ENCODE results near the gene IER2. TPM values are rescaled to one million over a fixed set of nuclear protein-coding genes. Genes with fewer than 3 reads are reported as not detected.

IER2 gene
- total RNA-seq, 3 donors from 2014 or later (not counting 1 experiment from before 2014, with no cell fraction given): 668 to 1,112 (median 949) TPM

- H3K27ac ChIP-seq (ENCODE audit: low read length): peak overlapping the region; percentile 90
- Mint-ChIP-seq H3K27ac (peak overlapping the region; percentile 99), H3K9me3 (no peaks in the 10 kb centered on the region), H3K4me3 (peak overlapping the region; percentile 99), H3K4me1 (peaks cover 71 to 88% of the 10 kb centered on the region in 2 donors), H3K27me3 (ENCODE audit: low read depth in 2 of 2) (peaks cover 0 to 3% of the 10 kb centered on the region in 2 donors), H3K36me3 (peaks cover 20% of the 10 kb centered on the region)
- peak overlapping the region; percentile 100 for H3K4me3 ChIP-seq (ENCODE audit: low read length)
- H3K9me3 ChIP-seq (ENCODE audit: control insufficient read depth, insufficient read depth, low read length): no peaks in the 10 kb centered on the region
- DNase-seq (peak; percentile 68 to 71), ATAC-seq (peak in 1 of 3 donors; percentile 1)
- no peaks in the 10 kb centered on the region for H3K27me3 ChIP-seq (ENCODE audit: control insufficient read depth, insufficient read depth, low read length)
- H3K36me3 ChIP-seq (ENCODE audit: control insufficient read depth, insufficient read depth, low read length): peaks cover 7% of the 10 kb centered on the region
- WGBS (ENCODE audit: insufficient coverage): 0% methylated on average over 18 of the region's 21 CpGs
- TF ChIP-seq CTCF (IDR thresholded peaks at IDR 0.05): no peak
- H3K4me1 ChIP-seq (ENCODE audit: control insufficient read depth, insufficient read depth, low read length): peaks cover 60% of the 10 kb centered on the region
- intact Hi-C loops (cut with micrococcal nuclease): loop anchor here (5.0 to 10.0 kb wide), 4 partner anchors 52 to 1220 kb away; partner anchors contain the start of genes JUNB, LYL1 and ZNF564
These were observed 4.1 kb downstream of the IER2 start for GRCh38 chr19:13154241-13154778.

- H3K4me3 Mint-ChIP-seq: peak overlapping the region; percentile 99
- Histone ChIP-seq H3K4me3 (ENCODE audit: low read length) (peak overlapping the region; percentile 100), H3K27me3 (ENCODE audit: control insufficient read depth, insufficient read depth, low read length) (no peaks in the 10 kb centered on the region), H3K9me3 (ENCODE audit: control insufficient read depth, insufficient read depth, low read length) (no peaks in the 10 kb centered on the region), H3K4me1 (ENCODE audit: control insufficient read depth, insufficient read depth, low read length) (peaks cover 59% of the 10 kb centered on the region), H3K36me3 (ENCODE audit: control insufficient read depth, insufficient read depth, low read length) (peaks cover 7% of the 10 kb centered on the region), H3K27ac (ENCODE audit: low read length) (peak overlapping the region; percentile 90)
- peaks cover 20% of the 10 kb centered on the region for H3K36me3 Mint-ChIP-seq
- WGBS (ENCODE audit: insufficient coverage): under 1% methylated on average over 24 of the region's 24 CpGs
- peaks cover 70 to 85% of the 10 kb centered on the region in 2 donors for H3K4me1 Mint-ChIP-seq
- intact Hi-C loops (cut with micrococcal nuclease): loop anchor here (1.0 to 10.0 kb wide), 6 partner anchors 12 to 1220 kb away; partner anchors contain the start of genes JUNB, LYL1 and ZNF564
- DNase-seq (peak; percentile 84 to 92), ATAC-seq (peak; percentile 23 to 48 (median 38))
- no peaks in the 10 kb centered on the region for H3K9me3 Mint-ChIP-seq
- peaks cover 0 to 3% of the 10 kb centered on the region in 2 donors for H3K27me3 Mint-ChIP-seq (ENCODE audit: low read depth in 2 of 2)
- H3K27ac Mint-ChIP-seq: peak overlapping the region; percentile 99
- TF ChIP-seq CTCF (IDR thresholded peaks at IDR 0.05): peak; percentile 35
These were observed 4.8 kb downstream of the IER2 start for GRCh38 chr19:13154911-13155471.

DNA sequence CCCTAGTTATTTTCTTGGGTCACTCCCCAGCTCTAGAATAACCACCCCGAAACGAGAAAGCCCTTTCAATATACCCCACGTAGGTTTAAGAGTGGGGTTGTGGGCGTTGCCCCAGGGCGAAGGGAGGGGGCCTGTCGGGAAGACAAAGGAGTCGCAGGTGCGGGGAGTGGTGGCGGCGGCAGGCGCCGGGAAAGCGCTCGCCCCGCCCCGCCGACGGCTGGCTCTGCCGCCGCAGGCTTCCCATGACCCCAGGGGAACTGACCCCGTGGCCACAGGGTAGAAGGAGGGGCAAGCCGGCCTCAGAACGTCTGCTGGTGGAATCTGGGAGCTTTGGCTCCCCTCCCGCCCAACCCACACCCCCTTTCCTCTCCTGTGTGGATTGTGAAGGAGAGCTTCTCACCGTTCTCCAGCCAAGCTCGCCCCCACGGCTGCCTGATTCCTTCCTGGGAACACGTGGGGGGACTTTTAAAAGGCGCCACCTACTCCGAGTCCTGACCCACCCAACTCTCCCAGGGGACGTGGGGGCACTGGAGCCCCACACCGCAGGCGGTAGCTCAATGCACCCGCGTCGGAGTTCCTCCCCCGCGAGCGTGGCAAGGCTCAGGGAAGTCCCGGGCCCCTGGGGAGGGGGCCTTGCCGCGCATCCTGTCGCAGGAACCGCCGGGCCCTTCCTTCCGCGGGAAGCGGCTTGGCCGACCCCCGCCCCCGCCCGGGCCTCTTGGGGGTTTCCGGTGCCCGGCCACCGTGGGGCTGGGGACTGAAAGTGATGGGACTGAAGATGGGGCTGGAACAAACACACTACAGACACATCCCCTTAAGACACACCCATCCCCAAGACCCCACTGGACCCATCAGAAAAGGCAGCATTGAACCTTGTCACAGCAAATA lies 5.5 kb downstream of the IER2 start:
- Mint-ChIP-seq H3K9me3 (no peaks in the 10 kb centered on the region), H3K4me1 (peaks cover 66 to 80% of the 10 kb centered on the region in 2 donors), H3K27me3 (ENCODE audit: low read depth in 2 of 2) (peaks cover 0 to 3% of the 10 kb centered on the region in 2 donors), H3K36me3 (peaks cover 20% of the 10 kb centered on the region), H3K27ac (peak overlapping the region; percentile 99), H3K4me3 (peak overlapping the region; percentile 99)
- 0% methylated on average over 48 of the region's 55 CpGs for WGBS (ENCODE audit: insufficient coverage)
- no peaks in the 10 kb centered on the region for H3K9me3 ChIP-seq (ENCODE audit: control insufficient read depth, insufficient read depth, low read length)
- ATAC-seq (peak; percentile 17 to 45 (median 32)), DNase-seq (peak; percentile 77 to 90)
- peak overlapping the region; percentile 100 for H3K4me3 ChIP-seq (ENCODE audit: low read length)
- TF ChIP-seq CTCF (IDR thresholded peaks at IDR 0.05): no peak
- peaks cover 59% of the 10 kb centered on the region for H3K4me1 ChIP-seq (ENCODE audit: control insufficient read depth, insufficient read depth, low read length)
- H3K27me3 ChIP-seq (ENCODE audit: control insufficient read depth, insufficient read depth, low read length): no peaks in the 10 kb centered on the region
- H3K27ac ChIP-seq (ENCODE audit: low read length): peak overlapping the region; percentile 90
- peaks cover 7% of the 10 kb centered on the region for H3K36me3 ChIP-seq (ENCODE audit: control insufficient read depth, insufficient read depth, low read length)
- intact Hi-C loops (cut with micrococcal nuclease): loop anchor here (1.0 to 10.0 kb wide), 4 partner anchors 12 to 1219 kb away; partner anchors contain the start of gene JUNB
